Spleen (tissue), 7 donors: ENCODE data around the gene EPN3.

Source experiments
- CTCF ChIP-seq, 11 experiments: fragments of 200-600 bp in 7 of 11; fragments of 450-650 bp in 4 of 11; sonication (generic) in 4 of 11; IDR thresholded peaks in 8 of 11; conservative IDR thresholded peaks in 3 of 11; 1 replicate in 7 of 11; 2 replicates in 4 of 11; pipeline versions ENCODE4 v1.4.0 to v1.8.0; 2016 to 2021; ENCODE audit warnings: antibody characterized with exemption in 11 of 11, inconsistent platforms in 4 of 11, mild to moderate bottlenecking in 1 of 11
- POLR2A ChIP-seq, 3 donors: fragments of 450-650 bp; IDR thresholded peaks; one replicate each; pipeline ENCODE4 v1.5.1; 2017; ENCODE audit warnings: antibody characterized with exemption in 3 of 3, mild to moderate bottlenecking in 1 of 3
- POLR2AphosphoS5 ChIP-seq, 3 donors: sonication (generic); formaldehyde crosslinking; IDR thresholded peaks; one replicate each; pipeline ENCODE4 v1.5.1; 2017; ENCODE audit warnings: antibody characterized with exemption in 3 of 3
- donor health status: DM: no; HTN: no; CAD: no; lungs with moderate emphysema.
- donor health status: DM: no; HTN: no; CAD: no.
- donor health status: DM: no; HTN: no; CAD: no.

- no peak for TF ChIP-seq CTCF (IDR thresholded peaks at IDR 0.05 in 8 of 11, conservative IDR thresholded peaks at IDR 0.05 in 3 of 11)
- no peak for TF ChIP-seq POLR2A (IDR thresholded peaks at IDR 0.05)
- no peak for TF ChIP-seq POLR2AphosphoS5 (IDR thresholded peaks at IDR 0.05)
Measured at GRCh38 chr17:50562242-50563091, 29.9 kb downstream of the EPN3 start.
